Neural cell (in vitro differentiated cells): ENCODE data around the gene PAFAH2. TPM values are rescaled to one million over a fixed set of nuclear protein-coding genes. Genes with fewer than 3 reads are reported as not detected.
"Not testable (repeated sequence)": the region's sequence is repeated elsewhere in the genome, so short reads cannot be mapped to it uniquely, and the experiment has no call there.

Source experiments
- H2AFZ ChIP-seq: fragments of 200-600, 300-800 bp; sonication (generic), shearing (Covaris generic); 2 replicates; pipeline ENCODE4 v1.6.0; 2014; ENCODE audit warnings: low read depth, mild to moderate bottlenecking, antibody characterized with exemption, low read length, moderate library complexity
- H3F3A ChIP-seq: fragments of 200-600 bp; shearing (Covaris generic); 2 replicates; pipeline ENCODE4 v1.6.1; 2016; ENCODE audit warnings: mild to moderate bottlenecking, moderate library complexity, mixed read lengths, antibody characterized with exemption, low read length; ENCODE audit not compliant: insufficient read depth, poor library complexity, severe bottlenecking
- H3K27ac ChIP-seq: fragments of 200-600, 300-800 bp; sonication (generic), shearing (Covaris generic); 2 replicates; pipeline ENCODE4 v1.5.1; 2014; ENCODE audit warnings: mild to moderate bottlenecking, low read length, moderate library complexity
- H3K27me3 ChIP-seq: fragments of 300-800, 200-600 bp; sonication (generic), shearing (Covaris generic); 2 replicates; pipeline ENCODE4 v1.6.0; 2014; ENCODE audit warnings: mild to moderate bottlenecking, low read depth, low read length, moderate library complexity; ENCODE audit not compliant: insufficient read depth
- H3K36me3 ChIP-seq: fragments of 300-800, 200-600 bp; sonication (generic), shearing (Covaris generic); 2 replicates; pipeline ENCODE4 v1.5.1; 2014; ENCODE audit warnings: mild to moderate bottlenecking, antibody characterized with exemption, low read length, moderate library complexity; ENCODE audit not compliant: insufficient read depth
- H3K4me2 ChIP-seq: fragments of 300-800, 200-600 bp; sonication (generic), shearing (Covaris generic); 2 replicates; pipeline ENCODE4 v1.6.0; 2014; ENCODE audit warnings: mild to moderate bottlenecking, low read length
- H3K4me3 ChIP-seq: fragments of 300-800, 200-600 bp; sonication (generic), shearing (Covaris generic); 2 replicates; pipeline ENCODE4 v1.5.1; 2014; ENCODE audit warnings: mild to moderate bottlenecking, low read length, moderate library complexity
- H3K79me2 ChIP-seq: fragments of 200-600 bp; shearing (Covaris generic); replicated peaks from 2 replicates; pipeline ENCODE4 v1.6.0; 2014; ENCODE audit warnings: mild to moderate bottlenecking, low read length, moderate library complexity; ENCODE audit not compliant: insufficient read depth
- H3K9ac ChIP-seq: fragments of 300-800, 200-600 bp; sonication (generic), shearing (Covaris generic); 2 replicates; pipeline ENCODE4 v1.6.1; 2016; ENCODE audit warnings: mild to moderate bottlenecking, low read length, mixed read lengths
- H3K9me2 ChIP-seq: fragments of 200-600 bp; shearing (Covaris generic); 2 replicates; pipeline ENCODE4 v1.6.1; 2016; ENCODE audit warnings: mild to moderate bottlenecking, low read length, mixed read lengths; ENCODE audit not compliant: insufficient read depth
- H3K9me3 ChIP-seq: fragments of 200-600, 300-800 bp; sonication (generic), shearing (Covaris generic); 2 replicates; pipeline ENCODE4 v1.6.1; 2016; ENCODE audit warnings: mild to moderate bottlenecking, mixed run types, low read length, moderate library complexity, mixed read lengths
- H4K20me1 ChIP-seq: fragments of 200-600 bp; shearing (Covaris generic); 2 replicates; pipeline ENCODE4 v1.6.1; 2016; ENCODE audit warnings: mild to moderate bottlenecking, mixed run types; ENCODE audit not compliant: insufficient read depth
- CTCF ChIP-seq: fragments of 450-650 bp; IDR thresholded peaks from 2 replicates; pipeline ENCODE4 v1.5.1; 2014; ENCODE audit warnings: antibody characterized with exemption, mild to moderate bottlenecking, moderate library complexity; ENCODE audit not compliant: poor library complexity, severe bottlenecking
- EP300 ChIP-seq: fragments of 450-650 bp; conservative IDR thresholded peaks from 2 replicates; pipeline ENCODE4 v1.6.1; 2014; ENCODE audit warnings: antibody characterized with exemption, mild to moderate bottlenecking, moderate library complexity; ENCODE audit not compliant: poor library complexity, severe bottlenecking
- EZH2 ChIP-seq: fragments of 200-600, 300-800 bp; shearing (Covaris generic), sonication (generic); IDR thresholded peaks from 2 replicates; pipeline ENCODE4 v1.6.1; 2014; ENCODE audit warnings: antibody characterized with exemption, low read length, borderline replicate concordance, mild to moderate bottlenecking; ENCODE audit not compliant: insufficient read depth, poor library complexity, severe bottlenecking
- MXI1 ChIP-seq: fragments of 450-650 bp; conservative IDR thresholded peaks from 2 replicates; pipeline ENCODE4 v1.6.1; 2014; ENCODE audit warnings: antibody characterized with exemption, mild to moderate bottlenecking; ENCODE audit not compliant: poor library complexity, severe bottlenecking
- POLR2AphosphoS5 ChIP-seq: IDR thresholded peaks from 2 replicates; pipeline ENCODE4 v1.6.1; 2012
- RAD21 ChIP-seq: fragments of 450-650 bp; conservative IDR thresholded peaks from 2 replicates; pipeline ENCODE4 v1.6.1; 2014; ENCODE audit warnings: antibody characterized with exemption, mild to moderate bottlenecking, moderate library complexity
- REST ChIP-seq: IDR thresholded peaks from 2 replicates; pipeline ENCODE4 v1.6.1; 2012; ENCODE audit warnings: borderline replicate concordance
- SMC3 ChIP-seq: fragments of 450-650 bp; conservative IDR thresholded peaks from 2 replicates; pipeline ENCODE4 v1.6.1; 2014; ENCODE audit warnings: antibody characterized with exemption, mild to moderate bottlenecking, moderate library complexity; ENCODE audit not compliant: poor library complexity
- TAF1 ChIP-seq: IDR thresholded peaks from 2 replicates; pipeline ENCODE4 v1.6.1; 2012; ENCODE audit warnings: low read depth
- polyA plus RNA-seq: library from polyadenylated mRNA; depleted of rRNA; stranded (reverse); fragments of >200 nt; gene quantifications from 2 replicates; pipeline ENCODE4 v1.2.3, GENCODE V29; 2014

The PAFAH2 gene
- polyA plus RNA-seq, 1 donor from 2014 or later, result 7.9 TPM

GRCh38 chr1:25944986-25945385, 52.9 kb downstream of the PAFAH2 start:
- TF ChIP-seq SMC3 (no peak), POLR2AphosphoS5 (no peak), CTCF (no peak), EP300 (no peak), MXI1 (no peak), TAF1 (no peak), RAD21 (no peak)
- Histone ChIP-seq H3K9ac (no peak overlapping the region), H3K4me2 (no peak overlapping the region), H3F3A (no peaks in the 10 kb centered on the region), H2AFZ (no peak overlapping the region), H3K9me3 (no peaks in the 10 kb centered on the region), H4K20me1 (no peaks in the 10 kb centered on the region), H3K4me3 (no peak overlapping the region), H3K79me2 (no peaks in the 10 kb centered on the region), H3K9me2 (no peaks in the 10 kb centered on the region), H3K36me3 (no peaks in the 10 kb centered on the region), H3K27me3 (no peaks in the 10 kb centered on the region), H3K27ac (no peak overlapping the region)

GRCh38 chr1:25943511-25943910, 54.4 kb downstream of the PAFAH2 start:
- H2AFZ ChIP-seq, H3K9me2 ChIP-seq, H4K20me1 ChIP-seq, H3K36me3 ChIP-seq, H3K4me3 ChIP-seq, H3K9ac ChIP-seq, H3F3A ChIP-seq, H3K9me3 ChIP-seq, H3K79me2 ChIP-seq, H3K27me3 ChIP-seq, H3K4me2 ChIP-seq, H3K27ac ChIP-seq: not testable (repeated sequence)

GRCh38 chr1:25936947-25937346, 60.9 kb downstream of the PAFAH2 start:
- Histone ChIP-seq H2AFZ (no peak overlapping the region), H3K79me2 (no peaks in the 10 kb centered on the region), H3K9ac (no peak overlapping the region), H3K36me3 (no peaks in the 10 kb centered on the region), H4K20me1 (no peaks in the 10 kb centered on the region), H3F3A (no peaks in the 10 kb centered on the region), H3K4me2 (no peak overlapping the region), H3K9me2 (no peaks in the 10 kb centered on the region), H3K4me3 (no peak overlapping the region), H3K27ac (no peak overlapping the region), H3K9me3 (no peaks in the 10 kb centered on the region), H3K27me3 (no peaks in the 10 kb centered on the region)
- no peak for TF ChIP-seq TAF1
- TF ChIP-seq EP300, result no peak
- no peak for TF ChIP-seq RAD21
- no peak for TF ChIP-seq EZH2
- no peak for TF ChIP-seq MXI1
- no peak for TF ChIP-seq CTCF
- no peak for TF ChIP-seq POLR2AphosphoS5
- no peak for TF ChIP-seq SMC3
- TF ChIP-seq REST, result no peak
